Stimulated activated naive CD8-positive, alpha-beta T cell treated with anti-CD3 and anti-CD28 coated beads, Interleukin-15, Interleukin-2, amounts not matched to agents 100 ng/mL and 50 ng/mL, for 24 hours (primary cell): ENCODE data around the gene AGBL4.

Experiments
- H3K27ac Mint-ChIP-seq: one replicate; pipeline ENCODE4 v1.8.0; 2021; ENCODE audit warnings: mild to moderate bottlenecking, mixed read lengths
- H3K27me3 Mint-ChIP-seq: one replicate; pipeline ENCODE4 v1.8.0; 2021; ENCODE audit warnings: mixed read lengths
- H3K36me3 Mint-ChIP-seq: one replicate; pipeline ENCODE4 v1.8.0; 2021; ENCODE audit warnings: low read depth, mixed read lengths
- H3K4me1 Mint-ChIP-seq: one replicate; pipeline ENCODE4 v1.8.0; 2021; ENCODE audit warnings: low read depth, mixed read lengths
- H3K4me3 Mint-ChIP-seq: one replicate; pipeline ENCODE4 v1.8.0; 2021; ENCODE audit warnings: mild to moderate bottlenecking, mixed read lengths
- H3K9me3 Mint-ChIP-seq: one replicate; pipeline ENCODE4 v1.8.0; 2021; ENCODE audit warnings: mixed read lengths

AGBL4 gene

DNA sequence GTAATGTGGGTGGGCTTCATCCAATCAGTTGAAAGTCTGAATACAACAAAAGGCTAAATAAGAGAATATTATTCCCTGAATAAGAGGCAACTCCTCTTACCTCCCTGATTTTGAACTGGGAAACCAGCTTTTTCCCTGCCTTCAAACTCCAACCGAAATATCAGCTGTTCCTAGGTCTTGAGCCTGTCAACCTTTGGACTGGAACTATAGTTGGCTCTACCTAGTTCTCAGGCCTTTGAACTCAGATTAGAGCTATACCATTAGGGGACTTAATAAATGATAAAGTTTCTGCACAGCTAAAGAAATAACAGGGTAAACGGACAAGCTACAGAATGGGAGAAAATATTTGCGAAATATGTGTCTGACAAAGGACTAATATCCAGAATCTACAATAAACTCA, 1203.3 kb downstream of the AGBL4 start:
- Mint-ChIP-seq H3K27me3 (peaks cover 13% of the 10 kb centered on the region), H3K27ac (no peak overlapping the region), H3K36me3 (no peaks in the 10 kb centered on the region), H3K4me3 (no peak overlapping the region), H3K4me1 (no peaks in the 10 kb centered on the region), H3K9me3 (no peaks in the 10 kb centered on the region)

DNA sequence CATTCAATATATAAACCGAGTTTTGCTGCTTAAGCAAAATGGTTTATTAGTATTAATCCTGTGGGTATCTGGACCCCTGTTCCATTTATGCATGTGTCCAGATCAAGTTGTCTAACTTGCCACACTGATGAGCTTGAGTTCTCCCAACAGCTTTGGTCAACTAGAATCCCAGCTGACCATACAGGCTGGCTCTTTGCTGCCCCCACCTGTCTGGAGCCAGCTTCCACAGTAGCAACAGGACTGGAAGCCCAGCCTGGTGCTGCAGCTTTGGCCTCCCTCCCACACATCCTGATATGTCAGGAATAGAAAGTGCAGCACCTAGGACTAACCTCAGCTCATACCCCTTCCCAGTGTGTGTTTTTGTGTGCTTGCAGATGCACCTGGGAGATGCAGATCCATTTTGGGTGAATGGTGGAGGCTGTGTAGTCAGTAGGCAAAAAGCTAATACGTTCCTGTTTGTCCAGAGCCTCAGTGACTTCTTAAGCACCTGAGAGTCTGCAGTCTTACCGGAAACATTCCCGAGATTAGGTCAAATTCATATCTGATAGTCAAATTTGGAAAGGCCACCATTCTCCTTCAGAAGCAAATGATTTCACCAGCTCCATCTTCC, 1206.1 kb downstream of the AGBL4 start:
- Mint-ChIP-seq H3K9me3 (no peaks in the 10 kb centered on the region), H3K27ac (no peak overlapping the region), H3K36me3 (no peaks in the 10 kb centered on the region), H3K4me1 (no peaks in the 10 kb centered on the region), H3K4me3 (no peak overlapping the region), H3K27me3 (peaks cover 20% of the 10 kb centered on the region)

DNA sequence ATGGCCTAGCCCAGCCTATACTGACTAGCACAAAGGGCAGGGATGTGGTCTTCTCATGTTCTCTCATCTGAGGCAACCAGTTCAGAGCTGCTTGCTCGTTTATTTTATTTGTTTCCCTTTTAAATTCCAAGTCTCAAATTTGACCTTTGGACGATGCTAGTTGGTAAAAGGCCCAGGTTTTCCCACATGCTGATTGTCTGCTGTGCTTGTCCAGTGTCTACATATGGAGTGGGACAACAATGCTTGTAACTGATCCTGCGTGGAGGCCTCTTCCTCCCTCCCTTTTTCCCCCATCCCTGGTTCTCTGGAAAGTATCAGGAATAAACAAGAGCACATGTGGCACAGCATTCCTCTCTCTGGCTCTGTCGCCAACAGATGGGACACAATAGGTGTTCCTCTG, 1213.0 kb downstream of the AGBL4 start:
- H3K27ac Mint-ChIP-seq, result no peak overlapping the region
- no peak overlapping the region for H3K4me3 Mint-ChIP-seq
- no peaks in the 10 kb centered on the region for H3K4me1 Mint-ChIP-seq
- no peaks in the 10 kb centered on the region for H3K9me3 Mint-ChIP-seq
- no peaks in the 10 kb centered on the region for H3K36me3 Mint-ChIP-seq
- H3K27me3 Mint-ChIP-seq, result peaks cover 16% of the 10 kb centered on the region

DNA sequence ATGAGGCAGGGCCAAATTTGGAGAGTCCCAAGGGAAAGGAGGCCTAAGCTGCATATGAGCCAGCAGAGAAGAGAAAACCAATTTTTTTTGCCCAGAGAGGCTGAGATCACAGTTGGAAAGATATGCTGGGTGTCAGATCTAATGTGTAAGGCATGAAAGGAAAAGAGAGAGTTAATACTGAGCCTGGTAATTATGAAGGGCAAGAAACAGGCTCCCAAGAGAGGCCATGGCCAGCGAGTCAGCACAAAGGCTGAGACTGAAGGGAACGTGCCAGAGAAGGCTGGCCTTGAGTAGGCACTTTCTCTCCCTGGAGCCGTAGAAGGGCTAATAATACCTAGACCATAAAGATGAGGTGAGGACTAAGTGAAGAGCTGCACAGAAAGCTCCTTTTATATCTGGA, 1215.3 kb downstream of the AGBL4 start:
- no peak overlapping the region for H3K4me3 Mint-ChIP-seq
- H3K27ac Mint-ChIP-seq, result no peak overlapping the region
- H3K4me1 Mint-ChIP-seq, result no peaks in the 10 kb centered on the region
- no peaks in the 10 kb centered on the region for H3K36me3 Mint-ChIP-seq
- peaks cover 5% of the 10 kb centered on the region for H3K27me3 Mint-ChIP-seq
- H3K9me3 Mint-ChIP-seq, result no peaks in the 10 kb centered on the region

DNA sequence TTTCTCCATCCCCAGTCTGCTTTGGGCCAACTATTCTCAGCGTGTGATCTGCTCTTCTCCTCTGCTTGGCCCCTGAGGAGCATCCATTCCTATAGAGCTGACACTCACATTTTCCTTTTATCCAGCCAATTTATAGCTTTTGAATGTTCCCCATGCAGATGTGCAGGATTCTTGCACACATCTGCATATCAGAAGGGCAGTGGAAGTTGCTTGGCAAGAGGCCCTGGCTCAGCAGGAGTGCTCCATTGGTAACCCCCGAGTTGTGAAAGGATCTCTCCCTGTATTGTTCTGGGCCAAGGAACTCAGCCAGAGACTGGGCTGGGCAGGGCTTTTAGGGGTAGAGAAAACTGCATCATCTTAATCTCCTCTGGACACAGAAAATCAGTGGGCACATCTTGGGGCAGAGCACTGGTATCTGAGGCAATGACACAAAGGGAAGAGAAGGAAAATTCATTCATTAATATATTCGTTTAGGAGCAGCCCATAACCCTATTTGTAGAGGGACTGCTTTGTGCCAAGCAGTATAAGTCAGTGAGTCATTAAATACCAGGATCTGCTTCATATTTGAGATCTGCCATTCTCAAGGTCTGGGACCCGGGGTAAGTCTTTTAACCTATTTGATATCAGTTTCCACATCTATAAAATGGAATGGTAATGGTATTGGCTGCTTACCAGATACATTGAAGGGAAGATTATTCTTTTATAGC, 1216.0 kb downstream of the AGBL4 start:
- H3K9me3 Mint-ChIP-seq, result no peaks in the 10 kb centered on the region
- no peaks in the 10 kb centered on the region for H3K4me1 Mint-ChIP-seq
- H3K4me3 Mint-ChIP-seq, result no peak overlapping the region
- peaks cover 5% of the 10 kb centered on the region for H3K27me3 Mint-ChIP-seq
- no peaks in the 10 kb centered on the region for H3K36me3 Mint-ChIP-seq
- no peak overlapping the region for H3K27ac Mint-ChIP-seq

DNA sequence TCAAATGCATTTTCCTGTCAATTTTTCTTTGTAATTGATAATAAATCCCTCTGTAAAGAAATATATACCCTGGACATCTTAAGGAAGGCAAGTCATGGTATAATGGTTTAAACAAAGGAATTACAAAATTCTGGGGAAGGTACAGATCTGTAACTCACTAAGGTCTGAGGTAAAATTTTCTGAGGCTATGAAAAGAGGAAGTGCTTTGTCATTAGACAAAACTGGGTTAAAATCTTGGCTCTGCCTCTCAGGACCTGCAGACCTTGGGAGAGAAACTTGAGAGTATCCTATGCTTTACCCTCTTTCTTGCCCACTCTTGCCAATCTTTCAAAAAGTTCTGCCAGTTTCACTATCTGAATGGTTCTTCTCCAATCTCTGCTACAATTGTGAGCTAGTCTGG, 1220.3 kb downstream of the AGBL4 start:
- Mint-ChIP-seq H3K4me1 (no peaks in the 10 kb centered on the region), H3K27ac (no peak overlapping the region), H3K36me3 (no peaks in the 10 kb centered on the region), H3K4me3 (no peak overlapping the region), H3K27me3 (peaks cover 23% of the 10 kb centered on the region), H3K9me3 (peaks cover 1% of the 10 kb centered on the region)

DNA sequence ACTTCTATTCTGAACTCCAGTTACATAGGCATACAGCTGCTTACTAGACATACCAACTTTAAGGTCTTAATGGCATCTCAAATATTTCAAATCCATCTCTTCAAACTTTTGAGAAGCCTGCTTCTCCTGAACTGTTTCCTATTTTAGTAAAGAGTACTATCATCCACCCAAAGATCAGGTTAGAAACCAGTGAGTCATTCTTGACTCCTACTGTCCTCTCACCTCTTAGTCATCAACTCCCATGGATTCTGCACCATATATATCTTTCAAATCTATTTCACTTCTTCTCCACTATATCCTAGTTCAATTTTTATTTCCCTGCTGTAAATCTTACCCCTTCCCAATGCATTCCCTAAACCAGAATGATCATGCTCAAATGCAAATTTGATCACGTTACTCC, 1228.9 kb downstream of the AGBL4 start:
- no peaks in the 10 kb centered on the region for H3K36me3 Mint-ChIP-seq

GRCh38 chr1:48793863-48794262, 1229.9 kb downstream of the AGBL4 start:
- peak overlapping the region; percentile 85 for H3K27ac Mint-ChIP-seq

More for the DNA sequence above, 1228.9 kb downstream of the AGBL4 start:
- no peak overlapping the region for H3K4me3 Mint-ChIP-seq
- H3K27ac Mint-ChIP-seq, result peak overlapping the region; percentile 85
- peaks cover 3% of the 10 kb centered on the region for H3K9me3 Mint-ChIP-seq
- H3K27me3 Mint-ChIP-seq, result peaks cover 22% of the 10 kb centered on the region
- H3K4me1 Mint-ChIP-seq, result peaks cover 56% of the 10 kb centered on the region

DNA sequence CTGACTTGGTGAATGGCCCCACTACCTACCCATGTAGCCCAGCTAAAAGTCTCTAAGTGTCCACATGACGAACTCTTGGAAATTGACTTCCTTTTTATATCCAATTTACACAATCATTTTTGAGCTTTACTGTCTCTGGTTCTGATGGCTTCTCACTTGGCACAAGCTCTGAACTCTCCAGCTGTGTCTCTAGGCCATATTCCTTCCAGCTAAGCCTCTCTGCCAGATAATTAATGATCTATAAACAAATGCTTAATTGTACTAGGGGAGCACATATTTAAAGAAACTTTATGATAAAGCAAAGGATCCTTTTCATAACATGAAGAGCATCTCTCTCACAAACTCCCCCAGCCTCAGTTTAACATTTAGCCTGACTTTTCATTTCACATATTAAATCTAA, 1230.8 kb downstream of the AGBL4 start:
- Mint-ChIP-seq H3K4me3 (no peak overlapping the region), H3K9me3 (no peaks in the 10 kb centered on the region), H3K4me1 (peaks cover 69% of the 10 kb centered on the region), H3K36me3 (no peaks in the 10 kb centered on the region), H3K27ac (no peak overlapping the region), H3K27me3 (peaks cover 17% of the 10 kb centered on the region)

More at GRCh38 chr1:48793863-48794262, 1229.9 kb downstream of the AGBL4 start:
- H3K36me3 Mint-ChIP-seq, result no peaks in the 10 kb centered on the region
- peaks cover 18% of the 10 kb centered on the region for H3K27me3 Mint-ChIP-seq
- H3K9me3 Mint-ChIP-seq, result peaks cover 3% of the 10 kb centered on the region
- peaks cover 61% of the 10 kb centered on the region for H3K4me1 Mint-ChIP-seq
- no peak overlapping the region for H3K4me3 Mint-ChIP-seq

DNA sequence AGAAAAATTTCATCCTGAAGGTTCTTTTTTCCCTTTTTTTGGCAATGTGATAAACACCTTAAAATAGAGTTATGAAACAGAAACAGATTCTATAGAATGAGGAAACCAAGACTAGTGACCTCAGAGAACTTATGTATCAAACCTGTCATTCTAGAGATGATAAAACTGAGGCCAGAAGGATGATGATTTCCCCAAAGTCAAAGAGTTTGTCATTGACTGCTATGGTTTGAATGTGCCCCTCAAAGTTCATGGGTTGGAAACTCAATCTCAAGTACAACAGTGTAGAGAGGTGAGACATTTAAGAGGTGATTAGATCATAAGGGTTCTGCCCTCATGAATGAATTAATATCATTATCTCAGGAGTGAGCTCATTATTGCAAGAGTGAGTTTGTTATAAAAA, 1233.4 kb downstream of the AGBL4 start:
- H3K36me3 Mint-ChIP-seq, result no peaks in the 10 kb centered on the region
- no peaks in the 10 kb centered on the region for H3K9me3 Mint-ChIP-seq
- H3K27me3 Mint-ChIP-seq, result peaks cover 12% of the 10 kb centered on the region
- peaks cover 75% of the 10 kb centered on the region for H3K4me1 Mint-ChIP-seq
- H3K4me3 Mint-ChIP-seq, result no peak overlapping the region
- peak overlapping the region; percentile 83 for H3K27ac Mint-ChIP-seq

- H3K4me1 Mint-ChIP-seq, result peaks cover 77% of the 10 kb centered on the region
Measured at GRCh38 chr1:48789903-48790302, 1233.9 kb downstream of the AGBL4 start.

DNA sequence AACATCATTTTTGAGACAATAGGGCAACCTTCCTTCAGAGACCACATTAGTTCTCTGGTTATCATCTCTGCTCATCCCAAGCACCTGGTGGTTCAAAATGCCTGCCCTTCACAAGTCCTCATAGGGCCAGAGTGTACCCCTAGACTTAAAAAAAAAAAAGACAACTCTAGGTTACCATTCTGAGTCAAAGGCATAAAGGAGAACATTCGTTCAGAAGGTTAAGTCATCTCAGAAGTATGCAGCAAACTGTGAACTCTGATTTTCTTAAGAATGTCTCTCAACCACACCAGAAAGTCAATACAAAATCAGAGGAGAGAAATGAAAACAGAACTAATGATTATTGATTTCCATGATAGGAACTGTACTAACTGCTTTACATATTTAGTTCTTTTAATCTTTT, 1237.9 kb downstream of the AGBL4 start:
- Mint-ChIP-seq H3K36me3 (no peaks in the 10 kb centered on the region), H3K4me3 (no peak overlapping the region), H3K9me3 (no peaks in the 10 kb centered on the region), H3K27ac (peak overlapping the region; percentile 81), H3K4me1 (peaks cover 46% of the 10 kb centered on the region), H3K27me3 (peaks cover 4% of the 10 kb centered on the region)

More at GRCh38 chr1:48789903-48790302, 1233.9 kb downstream of the AGBL4 start:
- Mint-ChIP-seq H3K27ac (peak overlapping the region; percentile 83), H3K36me3 (no peaks in the 10 kb centered on the region), H3K9me3 (no peaks in the 10 kb centered on the region), H3K27me3 (peaks cover 12% of the 10 kb centered on the region), H3K4me3 (peak overlapping the region; percentile 2)

DNA sequence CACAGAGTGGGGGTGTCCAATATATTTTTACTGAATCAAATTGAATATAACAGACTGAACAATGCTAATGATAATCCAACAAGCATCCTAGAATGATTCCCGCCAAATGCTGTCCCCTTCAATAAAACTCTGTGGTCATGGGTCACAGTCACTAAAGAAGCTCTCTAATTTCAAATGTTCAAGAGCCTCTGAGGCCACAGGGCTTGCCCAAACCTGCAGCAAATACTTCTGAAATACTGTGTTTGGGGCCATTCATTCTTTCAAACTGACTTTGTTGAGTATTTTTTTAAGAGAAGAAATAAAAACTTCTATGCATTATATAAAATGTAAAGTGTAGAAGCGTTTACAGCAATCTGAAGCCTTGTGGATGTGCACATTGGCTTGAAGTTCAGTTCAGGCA, 1239.5 kb downstream of the AGBL4 start:
- Mint-ChIP-seq H3K27me3 (peaks cover 4% of the 10 kb centered on the region), H3K27ac (no peak overlapping the region), H3K9me3 (no peaks in the 10 kb centered on the region), H3K36me3 (no peaks in the 10 kb centered on the region), H3K4me3 (no peak overlapping the region), H3K4me1 (peaks cover 30% of the 10 kb centered on the region)

GRCh38 chr1:48777219-48777895, 1246.4 kb downstream of the AGBL4 start:
- peaks cover 49% of the 10 kb centered on the region for H3K4me1 Mint-ChIP-seq
- H3K27me3 Mint-ChIP-seq, result no peaks in the 10 kb centered on the region

More at GRCh38 chr1:48777219-48777895, 1246.4 kb downstream of the AGBL4 start:
- peak overlapping the region; percentile 89 for H3K27ac Mint-ChIP-seq
- H3K9me3 Mint-ChIP-seq, result no peaks in the 10 kb centered on the region
- H3K4me3 Mint-ChIP-seq, result peak overlapping the region; percentile 86
- H3K36me3 Mint-ChIP-seq, result peaks cover 3% of the 10 kb centered on the region
